NCI-H128 (cell line): Measurements from ENCODE around the gene ZBTB20.

Source experiments
- DNase-seq: peaks from one replicate; lab custom pipeline; 2025; ENCODE audit not compliant: unreplicated experiment; lab: John Stamatoyannopoulos, UW

Gene ZBTB20

DNA sequence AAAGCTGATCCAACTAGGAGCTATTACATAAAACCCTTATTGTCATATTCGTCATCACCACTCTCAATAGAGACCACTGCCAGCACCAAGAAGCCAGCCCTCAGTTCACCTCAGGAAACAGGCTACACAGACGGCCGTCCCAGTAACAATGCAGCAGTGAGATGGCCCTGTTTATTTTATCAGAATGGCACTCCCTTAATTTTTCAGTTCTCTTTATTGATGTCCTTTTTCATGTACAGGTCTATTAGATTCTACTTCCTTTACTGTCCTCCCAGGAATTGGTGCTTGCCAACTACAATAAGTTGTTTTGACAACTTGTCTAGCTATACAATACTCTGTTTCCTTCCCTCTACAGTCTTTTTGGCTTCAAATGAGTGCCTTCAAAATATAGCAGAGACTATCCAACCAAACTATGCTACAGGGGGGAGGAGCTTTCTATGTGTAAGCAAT lies 272.5 kb downstream of the ZBTB20 start:
- DNase-seq = no peak

DNA sequence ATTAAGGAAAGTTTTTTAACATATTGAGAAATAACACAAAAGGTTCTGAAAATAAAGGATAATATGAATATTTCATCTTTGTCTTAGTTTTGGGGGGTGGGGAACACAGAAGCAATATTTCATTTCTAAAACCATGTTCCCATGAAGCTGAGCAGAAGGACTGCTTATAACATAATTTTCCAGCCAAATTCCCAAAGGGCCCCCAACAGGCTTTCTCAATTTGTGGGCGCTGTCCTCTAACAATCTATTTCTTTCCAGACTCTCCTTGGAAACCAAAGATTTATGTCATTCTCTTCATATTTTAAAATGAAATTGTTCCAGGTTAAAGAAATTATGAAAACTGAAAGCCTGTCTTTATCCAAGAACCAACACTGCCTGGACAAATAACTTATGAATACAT lies 273.5 kb downstream of the ZBTB20 start:
- no peak for DNase-seq

DNA sequence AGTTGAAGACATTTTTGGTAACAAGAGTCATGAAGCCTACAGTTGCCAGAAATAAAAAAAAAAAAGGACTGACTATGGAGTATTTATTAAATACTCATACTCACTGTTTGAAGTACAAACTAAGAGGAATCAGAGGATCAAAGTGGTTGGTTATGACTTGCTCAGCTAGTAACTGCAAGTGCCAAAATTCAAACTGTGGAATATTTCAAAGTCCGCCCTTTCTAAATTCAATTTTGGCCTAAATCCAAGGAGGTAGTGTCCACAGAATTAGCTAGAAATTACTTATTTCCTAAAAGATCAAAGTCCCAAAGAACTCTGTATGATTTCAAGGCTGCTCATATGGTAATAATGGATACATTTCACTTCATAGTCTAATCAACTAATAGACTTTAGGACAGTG lies 274.5 kb downstream of the ZBTB20 start:
- DNase-seq = no peak

DNA sequence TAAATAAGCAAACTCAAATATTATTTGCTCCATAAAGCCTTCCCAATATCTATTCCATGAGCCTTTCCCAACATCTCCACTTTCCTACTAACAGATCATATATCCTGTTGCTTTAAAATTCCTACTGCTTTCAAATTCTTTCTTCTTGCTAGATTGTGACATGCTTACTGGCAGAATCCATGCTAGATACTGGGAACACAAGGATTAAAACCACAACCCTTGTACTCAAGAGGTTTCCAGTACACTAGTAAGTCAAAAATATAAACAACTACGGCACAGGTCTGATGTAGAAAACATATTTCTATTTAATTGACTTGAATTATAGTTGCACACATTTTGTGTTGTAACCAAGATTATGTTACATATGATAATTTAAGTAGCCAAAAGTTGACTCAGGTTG lies 275.0 kb downstream of the ZBTB20 start:
- DNase-seq = no peak

DNA sequence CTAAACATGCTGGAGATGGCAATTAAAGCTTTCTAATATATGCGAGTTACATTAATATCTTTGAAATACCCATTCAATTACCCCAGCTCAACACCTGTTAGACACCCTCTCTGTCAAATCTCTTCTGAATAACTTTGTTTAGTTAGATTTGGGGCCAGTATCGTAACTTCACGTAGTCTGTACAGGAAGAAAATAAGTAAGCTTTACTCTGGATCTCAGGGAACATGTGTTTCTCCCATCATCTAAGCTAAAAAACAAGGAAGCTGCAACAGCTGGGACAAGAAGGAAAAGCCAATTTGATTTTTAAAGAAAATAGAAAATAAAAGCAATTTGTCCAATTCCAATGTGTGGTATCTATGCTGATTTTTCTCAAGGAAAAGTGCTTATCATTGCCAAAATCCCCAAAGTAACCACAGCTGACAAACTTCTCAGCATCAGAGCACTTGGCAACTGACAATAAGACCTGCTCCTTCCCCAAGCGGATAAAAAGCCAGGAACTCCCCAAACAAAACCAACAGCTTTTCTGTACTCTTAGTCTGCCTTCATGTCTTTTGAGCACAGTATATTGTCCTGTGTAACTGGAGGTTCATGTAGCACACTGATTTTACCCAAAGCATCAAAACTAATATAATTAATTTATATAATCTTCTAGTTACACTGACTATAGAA lies 279.1 kb downstream of the ZBTB20 start:
- no peak for DNase-seq

DNA sequence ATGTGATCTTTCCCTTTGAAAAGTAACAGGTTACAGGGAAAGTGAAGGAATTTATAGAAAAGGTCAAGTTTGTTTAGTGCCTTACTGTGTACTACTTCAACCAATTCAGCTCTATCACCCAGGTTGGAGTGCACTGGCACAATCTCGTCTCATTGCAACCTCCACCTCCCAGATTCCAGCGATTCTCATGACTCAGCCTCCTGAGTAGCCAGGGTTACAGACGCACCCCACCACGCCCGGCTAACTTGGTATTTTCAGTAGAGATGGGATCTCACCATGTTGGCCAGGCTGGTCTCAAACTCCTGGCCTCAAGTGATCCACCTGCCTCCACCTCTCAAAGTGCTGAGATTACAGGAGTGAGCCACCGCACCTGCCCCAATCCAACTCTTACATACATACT lies 279.7 kb downstream of the ZBTB20 start:
- DNase-seq = no peak

DNA sequence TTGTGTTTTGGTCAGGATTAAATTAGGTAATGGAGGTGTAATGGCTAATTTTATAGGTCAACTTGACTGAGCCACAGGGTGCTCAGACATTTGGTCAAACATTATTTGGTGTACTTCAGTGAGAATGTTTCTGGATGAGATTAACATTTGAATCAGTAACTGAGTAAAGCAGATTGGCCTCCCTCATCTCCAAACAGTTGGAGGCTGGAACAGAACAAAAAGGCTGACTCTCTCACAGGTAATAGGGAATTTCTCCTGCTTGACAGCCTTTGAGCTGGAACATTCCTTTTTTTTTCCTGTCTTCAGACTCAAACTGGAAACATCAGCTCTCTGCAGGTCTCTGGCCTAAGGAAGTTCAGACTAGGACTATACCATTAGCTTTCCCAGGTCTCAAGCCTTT lies 280.7 kb downstream of the ZBTB20 start:
- no peak for DNase-seq

DNA sequence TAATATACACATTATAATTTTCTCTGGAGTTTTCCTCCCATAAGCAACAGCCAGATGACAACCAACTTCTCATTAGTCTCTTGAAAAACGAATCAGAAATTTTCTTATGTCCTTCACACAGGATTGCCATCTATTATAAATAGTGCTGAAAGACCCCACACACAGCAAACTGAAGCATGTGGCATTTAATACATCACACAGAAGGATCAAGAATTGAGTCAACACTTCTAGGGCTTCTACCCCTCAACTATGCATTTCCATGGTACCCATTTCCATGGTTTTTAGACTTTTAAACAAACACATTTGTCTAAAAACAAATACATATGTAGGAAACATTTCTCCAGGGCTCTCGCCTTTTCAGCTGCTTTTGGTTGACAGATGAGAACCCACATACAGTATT lies 282.1 kb downstream of the ZBTB20 start:
- no peak for DNase-seq

DNA sequence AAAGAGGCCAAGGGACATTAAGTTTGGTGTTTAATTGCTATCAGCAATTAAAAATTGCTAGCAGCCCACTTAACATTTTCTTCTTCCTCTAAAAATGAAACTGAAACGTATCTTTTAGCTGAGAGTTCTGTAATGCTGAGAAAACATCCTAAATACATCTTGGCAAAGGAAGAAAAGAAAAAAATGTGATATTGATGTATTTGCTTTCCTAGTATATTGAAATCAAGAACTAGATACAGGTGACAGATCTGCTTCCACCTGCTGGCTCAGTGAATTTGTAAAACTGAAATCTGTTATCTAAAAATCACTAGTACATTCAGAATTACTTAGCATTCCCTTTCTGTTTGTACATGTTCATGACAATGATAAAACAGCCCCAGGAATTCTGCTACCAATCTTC lies 283.2 kb downstream of the ZBTB20 start:
- DNase-seq = no peak

DNA sequence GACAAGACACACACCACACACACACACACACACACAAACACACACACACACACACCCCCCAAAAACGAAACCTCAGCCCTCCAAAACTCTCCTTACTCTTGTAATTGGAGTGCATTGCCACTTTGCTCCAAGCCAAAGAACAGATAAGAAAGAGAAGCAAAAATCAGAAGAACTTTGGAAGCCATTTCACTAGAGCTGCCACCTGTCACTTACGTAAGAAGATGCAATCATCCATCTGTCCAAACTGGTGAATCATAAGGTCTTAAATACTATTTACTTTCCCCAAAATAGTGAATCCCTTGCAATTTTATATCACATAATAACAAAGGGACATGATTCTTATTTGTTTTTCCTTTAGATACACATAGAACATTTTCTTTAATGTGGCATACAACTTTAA lies 285.4 kb downstream of the ZBTB20 start:
- no peak for DNase-seq

DNA sequence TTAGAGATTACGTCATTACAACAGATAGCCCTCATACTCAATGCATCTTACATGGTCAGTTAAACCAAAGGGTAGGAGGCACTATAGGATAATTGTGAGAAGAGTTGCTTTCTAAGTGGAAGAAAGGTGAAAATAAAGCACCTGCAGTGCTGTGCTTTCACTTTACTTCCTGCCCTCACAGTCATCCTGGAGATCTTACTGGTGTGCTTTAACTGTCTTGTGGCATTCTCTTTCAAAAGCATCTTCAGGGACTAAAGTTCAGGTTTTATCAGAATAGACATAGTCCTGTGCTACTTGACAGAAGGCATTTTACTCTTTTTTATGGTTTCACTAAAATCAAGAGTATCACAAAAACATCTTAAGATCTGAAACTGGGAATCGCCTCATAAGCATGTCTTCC lies 286.6 kb downstream of the ZBTB20 start:
- DNase-seq = no peak

DNA sequence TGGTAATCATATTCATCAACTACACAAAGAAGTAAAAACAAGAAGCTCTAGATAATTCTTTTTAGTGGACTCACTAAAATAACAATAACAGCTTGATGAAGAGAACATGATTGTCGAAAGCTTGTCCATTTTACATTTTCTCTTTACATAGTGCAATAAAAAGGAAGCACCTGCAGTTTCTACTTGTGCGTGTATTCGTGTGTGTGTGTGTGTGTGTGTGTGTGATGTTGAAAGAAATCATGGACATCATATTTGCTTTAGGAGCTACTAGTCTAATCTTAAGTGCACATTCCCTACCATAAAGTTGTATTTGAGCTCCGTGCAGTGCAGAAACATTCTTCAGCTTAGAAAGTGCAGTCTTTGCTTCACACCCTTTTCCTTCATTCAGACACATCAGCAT lies 288.8 kb downstream of the ZBTB20 start:
- no peak for DNase-seq

DNA sequence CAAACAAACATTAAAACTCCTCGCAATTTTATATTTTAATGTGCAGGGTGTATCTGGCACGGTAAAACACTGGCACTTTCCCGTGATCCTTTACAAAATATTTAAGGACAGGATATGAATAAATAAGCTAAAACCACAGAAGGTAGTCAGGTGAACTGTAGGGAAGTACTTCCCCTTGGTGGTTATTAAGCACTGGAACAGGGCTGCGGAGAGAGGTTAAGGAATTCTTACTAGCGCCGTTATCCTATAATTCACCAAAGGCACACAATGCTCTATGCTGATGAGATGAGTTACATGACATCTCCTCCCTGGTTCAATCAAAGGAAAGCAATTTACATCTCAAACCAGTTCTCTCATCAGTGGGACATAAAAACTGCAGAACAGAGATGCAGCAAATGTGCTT lies 289.8 kb downstream of the ZBTB20 start:
- DNase-seq = no peak

DNA sequence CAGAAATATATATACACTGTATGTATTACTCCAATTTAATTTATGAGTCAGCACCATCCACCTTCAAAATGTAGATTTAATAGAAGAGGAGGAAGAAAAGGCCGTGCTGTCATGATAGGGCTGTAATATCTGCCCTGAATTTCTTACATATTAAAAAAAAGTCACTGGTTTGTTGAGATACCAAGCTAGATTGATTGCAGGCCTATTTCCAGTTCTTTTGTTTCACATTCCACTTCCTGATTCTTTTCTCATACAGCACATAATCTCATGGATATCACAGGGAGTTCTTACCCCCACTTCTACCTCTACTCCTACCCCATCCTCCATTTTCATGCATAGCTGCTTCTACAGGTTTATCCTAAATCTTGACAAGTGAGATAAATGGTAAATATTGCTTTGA lies 290.3 kb downstream of the ZBTB20 start:
- no peak for DNase-seq

DNA sequence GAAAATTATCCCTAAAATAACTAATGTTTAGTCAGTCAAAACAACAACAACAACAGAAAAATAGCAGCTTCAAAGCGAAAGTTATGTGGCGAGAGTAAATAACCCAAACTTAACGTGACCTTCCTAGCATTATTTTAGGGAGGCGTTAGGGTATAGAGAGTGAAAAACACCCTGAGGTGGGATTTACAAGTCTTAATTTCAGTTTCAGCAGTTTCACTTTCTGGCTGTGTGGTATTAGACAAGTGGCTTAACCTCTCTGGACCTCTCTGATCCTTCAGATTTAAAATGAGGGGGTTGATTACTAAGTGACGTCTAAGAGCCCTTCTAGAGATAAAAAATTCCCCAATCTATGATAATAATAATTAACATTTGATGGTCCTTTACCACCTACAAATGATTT lies 291.2 kb downstream of the ZBTB20 start:
- DNase-seq = no peak

DNA sequence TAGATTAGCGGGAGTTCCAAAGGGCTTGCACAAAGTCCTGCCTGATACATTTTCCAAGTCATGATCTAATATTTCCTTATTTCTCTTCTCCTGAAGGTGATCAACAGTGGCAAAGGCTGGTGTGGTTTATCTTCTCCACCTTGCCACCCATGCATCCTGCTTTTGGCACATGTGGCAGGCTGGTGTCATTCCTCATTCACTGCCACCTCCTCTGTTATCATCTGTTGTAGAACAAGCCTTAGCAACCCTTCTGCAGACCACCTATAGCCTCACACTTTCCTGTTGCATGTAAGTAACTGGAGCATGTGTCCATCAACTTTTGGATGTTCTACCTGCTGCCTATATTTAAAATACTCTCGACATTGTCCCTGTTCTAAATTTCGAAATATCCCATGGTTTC lies 294.1 kb downstream of the ZBTB20 start:
- DNase-seq = no peak

DNA sequence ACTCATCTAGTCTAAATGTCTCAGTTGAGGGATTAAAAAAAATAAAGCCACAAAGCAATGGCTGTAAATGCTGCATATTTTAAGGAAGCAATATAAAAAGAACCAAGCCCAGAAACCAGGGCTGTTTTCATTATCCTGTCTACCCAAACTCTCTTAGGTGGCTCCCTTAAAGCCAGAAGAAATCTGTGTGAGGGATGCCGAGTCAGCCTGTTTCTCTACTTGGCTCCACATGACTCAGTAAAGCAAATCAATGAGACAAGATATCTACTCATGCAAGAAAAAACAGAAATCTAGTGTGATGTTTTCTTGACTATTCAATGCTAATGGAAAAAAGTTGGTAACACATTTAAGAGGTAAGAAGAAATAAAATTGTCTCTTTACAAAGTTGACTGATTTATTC lies 296.2 kb downstream of the ZBTB20 start:
- no peak for DNase-seq

DNA sequence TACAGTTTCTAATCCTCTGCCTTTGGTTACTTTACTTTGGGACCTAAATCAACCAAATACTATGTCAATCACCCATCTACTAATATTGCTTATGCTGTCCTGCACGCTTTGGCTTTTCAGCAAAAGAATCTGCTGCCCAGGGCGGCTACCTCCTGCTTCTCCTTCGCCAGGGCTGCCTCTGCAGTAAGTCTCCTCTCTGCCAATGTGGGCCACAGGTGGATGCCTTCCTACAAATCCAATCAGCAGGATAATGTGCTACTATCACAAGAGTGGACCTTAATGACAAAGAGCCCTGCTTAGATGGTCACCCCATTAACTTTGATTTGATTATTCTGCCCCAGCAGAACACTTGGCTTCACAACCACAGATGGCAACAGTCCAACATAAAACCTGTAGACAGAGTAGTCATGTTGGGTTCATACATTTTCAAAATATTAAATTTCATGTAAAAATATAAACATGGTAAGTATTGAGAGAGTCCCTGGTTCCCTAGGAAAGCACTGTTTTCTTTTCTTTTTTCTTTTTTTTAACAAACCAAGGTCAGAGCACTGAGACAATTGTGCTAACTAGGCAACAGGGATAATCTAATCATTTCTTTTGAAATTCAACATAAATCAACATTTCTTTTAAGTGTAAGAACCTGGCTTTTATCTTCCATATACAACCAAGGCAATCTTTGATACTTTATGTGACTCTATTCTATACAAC lies 298.3 kb downstream of the ZBTB20 start:
- DNase-seq = no peak

DNA sequence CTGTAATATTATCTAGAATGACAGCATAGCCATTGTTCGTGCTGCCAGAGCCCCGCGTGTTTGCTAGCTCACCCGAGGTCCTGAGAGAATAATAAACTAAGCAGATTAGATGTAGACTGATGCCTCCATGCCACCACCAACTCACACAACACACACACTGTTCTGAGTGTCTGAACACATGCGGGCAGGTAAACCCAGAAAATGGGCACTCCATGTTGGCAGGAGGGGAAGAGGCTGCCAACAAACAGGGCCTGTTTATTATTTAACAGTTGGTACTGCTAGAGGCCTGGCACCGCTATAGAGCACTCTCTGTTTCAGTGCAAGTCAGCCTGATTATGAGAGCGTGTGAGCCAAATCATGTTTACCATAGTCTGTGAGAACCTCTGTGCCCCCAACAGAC lies 299.0 kb downstream of the ZBTB20 start:
- no peak for DNase-seq

DNA sequence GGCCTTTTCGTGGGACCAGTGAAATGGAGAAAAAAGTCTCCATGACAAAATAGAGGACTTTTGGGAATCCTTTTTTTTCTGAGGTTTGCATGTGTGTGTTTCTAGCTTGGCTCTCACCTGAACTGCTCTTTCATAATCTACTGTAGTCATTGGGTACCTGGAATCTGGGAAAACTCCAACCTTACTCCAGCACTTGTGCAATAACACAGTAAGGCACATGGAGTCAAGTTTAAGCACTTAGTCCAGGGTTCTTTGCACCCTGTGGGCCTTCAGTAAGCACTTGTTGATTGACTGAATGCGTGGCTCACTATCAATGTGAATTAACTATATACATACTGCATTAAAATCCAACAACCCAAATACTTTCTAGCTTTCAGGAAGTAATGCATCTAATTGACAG lies 299.5 kb downstream of the ZBTB20 start:
- no peak for DNase-seq

DNA sequence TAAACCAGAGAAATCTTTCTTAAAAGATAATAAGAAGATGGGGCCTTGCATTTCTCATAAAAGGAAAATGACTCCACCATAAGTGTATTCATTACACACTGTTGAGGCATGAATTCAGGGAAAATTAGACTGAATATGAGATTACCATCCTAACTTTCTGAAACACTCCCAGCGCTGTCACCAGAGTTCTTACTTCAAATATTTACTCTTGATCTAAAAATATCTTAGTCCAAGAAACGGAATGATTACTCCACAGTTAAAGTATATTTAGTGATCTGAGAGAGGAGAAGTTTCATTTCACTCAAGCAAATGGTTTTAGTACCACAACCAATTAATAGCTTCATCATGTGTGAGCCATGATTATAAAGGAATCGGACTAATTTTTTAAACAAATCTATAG lies 300.3 kb downstream of the ZBTB20 start:
- DNase-seq = no peak

DNA sequence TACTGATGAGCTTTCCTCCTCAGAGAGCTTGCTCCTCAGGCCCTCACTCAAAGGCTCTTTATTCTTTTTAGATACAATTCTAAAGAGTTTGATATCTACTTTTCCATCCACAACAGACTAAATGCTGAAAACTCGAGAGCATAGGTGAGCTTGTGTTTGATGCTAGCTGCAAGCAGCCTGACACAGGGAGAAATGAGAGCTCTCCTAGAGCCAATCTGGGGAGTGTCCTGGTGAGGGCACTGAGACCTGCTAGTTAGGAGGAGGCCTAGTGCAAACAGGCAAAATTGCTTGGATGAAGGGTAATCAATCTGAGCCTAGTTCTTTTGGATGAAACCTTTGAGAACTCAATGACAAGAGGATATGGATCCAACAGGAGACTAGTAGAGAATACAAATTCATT lies 300.8 kb downstream of the ZBTB20 start:
- no peak for DNase-seq

DNA sequence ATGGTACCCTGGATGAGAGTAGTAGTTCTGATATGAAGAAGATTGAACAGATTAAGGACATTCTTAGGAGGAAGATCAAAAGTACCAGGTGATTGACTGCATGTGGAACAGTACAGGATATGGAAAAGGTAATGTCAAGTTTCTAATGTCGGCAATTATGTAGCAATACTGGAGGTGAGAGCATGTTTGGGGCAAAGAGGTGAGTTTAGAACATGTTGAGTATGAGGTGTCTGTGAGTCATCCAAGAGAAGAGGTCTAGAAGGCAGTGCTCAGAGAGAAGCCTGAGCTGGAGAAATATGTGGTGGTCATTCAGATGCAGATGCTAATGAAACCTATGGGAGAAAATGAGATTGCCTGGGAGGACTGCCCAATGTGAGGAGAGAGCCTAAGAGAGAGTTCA lies 305.6 kb downstream of the ZBTB20 start:
- no peak for DNase-seq
